ENCODE results near the gene MAPK8IP3. TPM values are rescaled to one million over a fixed set of nuclear protein-coding genes. Genes with fewer than 3 reads are reported as not detected.
A peak's percentile ranks its signal among the peaks of the same experiment; 100 is the strongest.
"Not testable (repeated sequence)": the region's sequence is repeated elsewhere in the genome, so short reads cannot be mapped to it uniquely, and the experiment has no call there.

MAPK8IP3 gene
- total RNA-seq, 1 experiment from 2014 or later, result 59.2 TPM

- H3K9me2 ChIP-seq (replicated peaks; ENCODE audit: insufficient read depth, low read length), result no peaks in the 10 kb centered on the region
- DNase-seq, result no peak
- peaks cover 76% of the 10 kb centered on the region for H3K79me2 ChIP-seq (ENCODE audit: low read length)
- peaks cover 18% of the 10 kb centered on the region for H4K20me1 ChIP-seq (ENCODE audit: insufficient read depth, low read depth, low read length)
- H3K4me1 ChIP-seq (ENCODE audit: low read length), result peaks cover 76% of the 10 kb centered on the region
- H3K9me3 ChIP-seq (ENCODE audit: low read length), result no peaks in the 10 kb centered on the region
- no peak overlapping the region for H3K9ac ChIP-seq (ENCODE audit: low read length)
- no peaks in the 10 kb centered on the region for H3K27me3 ChIP-seq (ENCODE audit: low read length)
- H3K27ac ChIP-seq (ENCODE audit: low read length), result no peak overlapping the region
- no peaks in the 10 kb centered on the region for H3K36me3 ChIP-seq (ENCODE audit: insufficient read depth, low read length)
- H3K4me2 ChIP-seq (ENCODE audit: low read depth, low read length, poor library complexity, severe bottlenecking), result no peak overlapping the region
- H3K4me3 ChIP-seq (ENCODE audit: low read length), result no peak overlapping the region
- H2AFZ ChIP-seq (ENCODE audit: low read length), result no peak overlapping the region
Observed at GRCh38 chr16:1709356-1709755, 3.4 kb downstream of the MAPK8IP3 start.

- peaks cover 18% of the 10 kb centered on the region for H4K20me1 ChIP-seq (ENCODE audit: insufficient read depth, low read depth, low read length)
- H3K4me2 ChIP-seq (ENCODE audit: low read depth, low read length, poor library complexity, severe bottlenecking), result peak overlapping the region; percentile 76
- peak overlapping the region; percentile 68 for H3K27ac ChIP-seq (ENCODE audit: low read length)
- no peak for DNase-seq
- 0 out of 2 replicates have a peak, but pooled peaks cover 4% of the 10 kb centered on the region for H3K36me3 ChIP-seq (ENCODE audit: insufficient read depth, low read length)
- H3K79me2 ChIP-seq (ENCODE audit: low read length), result peaks cover 92% of the 10 kb centered on the region
- H2AFZ ChIP-seq (ENCODE audit: low read length), result no peak overlapping the region
- peaks cover 76% of the 10 kb centered on the region for H3K4me1 ChIP-seq (ENCODE audit: low read length)
- H3K9me2 ChIP-seq (replicated peaks; ENCODE audit: insufficient read depth, low read length), result no peaks in the 10 kb centered on the region
- no peaks in the 10 kb centered on the region for H3K27me3 ChIP-seq (ENCODE audit: low read length)
- no peaks in the 10 kb centered on the region for H3K9me3 ChIP-seq (ENCODE audit: low read length)
- peak overlapping the region; percentile 4; the same call in 1 of the 2 replicates for H3K9ac ChIP-seq (ENCODE audit: low read length)
- H3K4me3 ChIP-seq (ENCODE audit: low read length), result no peak overlapping the region
Observed at GRCh38 chr16:1710811-1711507, 5.0 kb downstream of the MAPK8IP3 start.

GRCh38 chr16:1712791-1713261 lies 6.8 kb downstream of the MAPK8IP3 start:
- Histone ChIP-seq H3K9me2 (replicated peaks; ENCODE audit: insufficient read depth, low read length) (no peaks in the 10 kb centered on the region), H3K9me3 (ENCODE audit: low read length) (no peaks in the 10 kb centered on the region), H2AFZ (ENCODE audit: low read length) (no peak overlapping the region), H3K4me3 (ENCODE audit: low read length) (peak overlapping the region; percentile 65), H4K20me1 (ENCODE audit: insufficient read depth, low read depth, low read length) (peaks cover 9% of the 10 kb centered on the region; the same call in 1 of the 2 replicates), H3K4me1 (ENCODE audit: low read length) (peaks cover 66% of the 10 kb centered on the region), H3K4me2 (ENCODE audit: low read depth, low read length, poor library complexity, severe bottlenecking) (peak overlapping the region; percentile 76), H3K27ac (ENCODE audit: low read length) (peak overlapping the region; percentile 82), H3K9ac (ENCODE audit: low read length) (peak overlapping the region; percentile 70), H3K36me3 (ENCODE audit: insufficient read depth, low read length) (0 out of 2 replicates have a peak, but pooled peaks cover 4% of the 10 kb centered on the region), H3K27me3 (ENCODE audit: low read length) (no peaks in the 10 kb centered on the region), H3K79me2 (ENCODE audit: low read length) (peaks cover 93% of the 10 kb centered on the region)
- peak; percentile 50 for DNase-seq

GRCh38 chr16:1713331-1713730 lies 7.3 kb downstream of the MAPK8IP3 start:
- 0 out of 2 replicates have a peak, but pooled peaks cover 4% of the 10 kb centered on the region for H3K36me3 ChIP-seq (ENCODE audit: insufficient read depth, low read length)
- peak overlapping the region; percentile 65 for H3K4me3 ChIP-seq (ENCODE audit: low read length)
- no peak for DNase-seq
- H3K27me3 ChIP-seq (ENCODE audit: low read length), result no peaks in the 10 kb centered on the region
- H3K9ac ChIP-seq (ENCODE audit: low read length), result peak overlapping the region; percentile 70
- no peaks in the 10 kb centered on the region for H3K9me2 ChIP-seq (replicated peaks; ENCODE audit: insufficient read depth, low read length)
- H3K79me2 ChIP-seq (ENCODE audit: low read length), result peaks cover 93% of the 10 kb centered on the region
- peaks cover 4% of the 10 kb centered on the region; the same call in 1 of the 2 replicates for H4K20me1 ChIP-seq (ENCODE audit: insufficient read depth, low read depth, low read length)
- peak overlapping the region; percentile 82 for H3K27ac ChIP-seq (ENCODE audit: low read length)
- no peaks in the 10 kb centered on the region for H3K9me3 ChIP-seq (ENCODE audit: low read length)
- peaks cover 61% of the 10 kb centered on the region for H3K4me1 ChIP-seq (ENCODE audit: low read length)
- H2AFZ ChIP-seq (ENCODE audit: low read length), result no peak overlapping the region
- peak overlapping the region; percentile 76 for H3K4me2 ChIP-seq (ENCODE audit: low read depth, low read length, poor library complexity, severe bottlenecking)

GRCh38 chr16:1713933-1714332 lies 7.9 kb downstream of the MAPK8IP3 start:
- Histone ChIP-seq H3K4me1 (ENCODE audit: low read length) (peaks cover 55% of the 10 kb centered on the region), H3K79me2 (ENCODE audit: low read length) (peaks cover 93% of the 10 kb centered on the region), H3K9me2 (replicated peaks; ENCODE audit: insufficient read depth, low read length) (no peaks in the 10 kb centered on the region), H4K20me1 (ENCODE audit: insufficient read depth, low read depth, low read length) (no peaks in the 10 kb centered on the region), H3K27me3 (ENCODE audit: low read length) (no peaks in the 10 kb centered on the region), H2AFZ (ENCODE audit: low read length) (no peak overlapping the region), H3K36me3 (ENCODE audit: insufficient read depth, low read length) (0 out of 2 replicates have a peak, but pooled peaks cover 4% of the 10 kb centered on the region), H3K4me2 (ENCODE audit: low read depth, low read length, poor library complexity, severe bottlenecking) (peak overlapping the region; percentile 76), H3K9me3 (ENCODE audit: low read length) (no peaks in the 10 kb centered on the region), H3K4me3 (ENCODE audit: low read length) (peak overlapping the region; percentile 65), H3K9ac (ENCODE audit: low read length) (peak overlapping the region; percentile 70), H3K27ac (ENCODE audit: low read length) (peak overlapping the region; percentile 82)
- peak; percentile 79 for DNase-seq

- Histone ChIP-seq H3K27me3 (ENCODE audit: low read length) (no peaks in the 10 kb centered on the region), H2AFZ (ENCODE audit: low read length) (no peak overlapping the region), H3K9me2 (replicated peaks; ENCODE audit: insufficient read depth, low read length) (no peaks in the 10 kb centered on the region), H3K79me2 (ENCODE audit: low read length) (peaks cover 90% of the 10 kb centered on the region), H3K4me3 (ENCODE audit: low read length) (no peak overlapping the region), H3K36me3 (ENCODE audit: insufficient read depth, low read length) (0 out of 2 replicates have a peak, but pooled peaks cover 4% of the 10 kb centered on the region), H4K20me1 (ENCODE audit: insufficient read depth, low read depth, low read length) (no peaks in the 10 kb centered on the region), H3K9me3 (ENCODE audit: low read length) (no peaks in the 10 kb centered on the region), H3K27ac (ENCODE audit: low read length) (no peak overlapping the region), H3K4me2 (ENCODE audit: low read depth, low read length, poor library complexity, severe bottlenecking) (no peak overlapping the region), H3K9ac (ENCODE audit: low read length) (no peak overlapping the region), H3K4me1 (ENCODE audit: low read length) (peaks cover 48% of the 10 kb centered on the region)
- DNase-seq, result no peak
Observed at GRCh38 chr16:1715220-1715619, 9.2 kb downstream of the MAPK8IP3 start.

- H3K4me3 ChIP-seq (ENCODE audit: low read length); H3K4me2 ChIP-seq (ENCODE audit: low read depth, low read length, poor library complexity, severe bottlenecking); H3K27ac ChIP-seq (ENCODE audit: low read length); H3K9me2 ChIP-seq (replicated peaks; ENCODE audit: insufficient read depth, low read length); H3K36me3 ChIP-seq (ENCODE audit: insufficient read depth, low read length); H3K9ac ChIP-seq (ENCODE audit: low read length); H3K9me3 ChIP-seq (ENCODE audit: low read length); DNase-seq; H2AFZ ChIP-seq (ENCODE audit: low read length); H4K20me1 ChIP-seq (ENCODE audit: insufficient read depth, low read depth, low read length); H3K27me3 ChIP-seq (ENCODE audit: low read length): not testable (repeated sequence)
- Histone ChIP-seq H3K4me1 (ENCODE audit: low read length) (peaks cover 23% of the 10 kb centered on the region), H3K79me2 (ENCODE audit: low read length) (peaks cover 78% of the 10 kb centered on the region)
Observed at GRCh38 chr16:1718236-1718635, 12.2 kb downstream of the MAPK8IP3 start.

- not testable (repeated sequence) for H3K9ac ChIP-seq (ENCODE audit: low read length); H3K4me2 ChIP-seq (ENCODE audit: low read depth, low read length, poor library complexity, severe bottlenecking); H3K36me3 ChIP-seq (ENCODE audit: insufficient read depth, low read length); H3K27me3 ChIP-seq (ENCODE audit: low read length); DNase-seq; H3K9me2 ChIP-seq (replicated peaks; ENCODE audit: insufficient read depth, low read length); H4K20me1 ChIP-seq (ENCODE audit: insufficient read depth, low read depth, low read length); H3K27ac ChIP-seq (ENCODE audit: low read length); H3K4me1 ChIP-seq (ENCODE audit: low read length); H3K4me3 ChIP-seq (ENCODE audit: low read length); H2AFZ ChIP-seq (ENCODE audit: low read length); H3K9me3 ChIP-seq (ENCODE audit: low read length)
- peaks cover 79% of the 10 kb centered on the region for H3K79me2 ChIP-seq (ENCODE audit: low read length)
Observed at GRCh38 chr16:1719559-1720229, 13.7 kb downstream of the MAPK8IP3 start.

Measured in Karpas-422 (cell line).